HG03064 (cell line): ENCODE data around the gene PSPN.
"Not testable (repeated sequence)": the region's sequence is repeated elsewhere in the genome, so short reads cannot be mapped to it uniquely, and the experiment has no call there.

Experiments
- ATAC-seq: cut with Tn5 transposase; IDR thresholded peaks from one replicate; pipeline ENCODE4 v1.9.1; 2021; ENCODE audit warnings: low read depth; ENCODE audit not compliant: unreplicated experiment

Gene PSPN

GRCh38 chr19:6374161-6374709, 1.5 kb downstream of the PSPN start:
- ATAC-seq = no peak

- no peak for ATAC-seq
Measured at GRCh38 chr19:6373813-6374108, 2.0 kb downstream of the PSPN start.

- peak; percentile 52 for ATAC-seq
Measured at GRCh38 chr19:6373096-6373812, 2.5 kb downstream of the PSPN start.

- ATAC-seq = peak; percentile 66
Measured at GRCh38 chr19:6372594-6373095, 3.1 kb downstream of the PSPN start, which contains the start of gene ALKBH7. ALKBH7 (plus strand) TSS chr19:6372794; CDS start chr19:6372821, 27 bp downstream.

GRCh38 chr19:6364353-6364752, 11.4 kb downstream of the PSPN start:
- no peak for ATAC-seq

- ATAC-seq = no peak
Measured at GRCh38 chr19:6362351-6362801, 13.4 kb downstream of the PSPN start.

GRCh38 chr19:6362027-6362350, 13.7 kb downstream of the PSPN start:
- no peak for ATAC-seq

GRCh38 chr19:6360857-6361216, 14.9 kb downstream of the PSPN start:
- ATAC-seq = not testable (repeated sequence)

GRCh38 chr19:6360445-6360844, 15.3 kb downstream of the PSPN start:
- ATAC-seq = not testable (repeated sequence)

- ATAC-seq = no peak
Measured at GRCh38 chr19:6359568-6360341, 16.0 kb downstream of the PSPN start.

- no peak for ATAC-seq
Measured at GRCh38 chr19:6358003-6358402, 17.7 kb downstream of the PSPN start.

GRCh38 chr19:6357174-6357573, 18.6 kb downstream of the PSPN start:
- ATAC-seq = no peak

- ATAC-seq = not testable (repeated sequence)
Measured at GRCh38 chr19:6355321-6356040, 20.3 kb downstream of the PSPN start.

GRCh38 chr19:6354098-6354674, 21.5 kb downstream of the PSPN start:
- no peak for ATAC-seq

- ATAC-seq = no peak
Measured at GRCh38 chr19:6352381-6353165, 23.2 kb downstream of the PSPN start.

GRCh38 chr19:6350688-6351087, 25.0 kb downstream of the PSPN start:
- ATAC-seq = no peak

- not testable (repeated sequence) for ATAC-seq
Measured at GRCh38 chr19:6349271-6349670, 26.5 kb downstream of the PSPN start.

GRCh38 chr19:6343462-6343861, 32.3 kb downstream of the PSPN start:
- ATAC-seq = no peak

- no peak for ATAC-seq
Measured at GRCh38 chr19:6340493-6341201, 35.1 kb downstream of the PSPN start.
